C4-2B (cell line): ENCODE data around the gene MCM9.

Experiments
- H3K27ac ChIP-seq: fragments of 450-650 bp; 2 replicates; pipeline ENCODE4 v1.5.1; 2017
- CTCF ChIP-seq: fragments of 450-650 bp; conservative IDR thresholded peaks from 2 replicates; pipeline ENCODE4 v1.5.1; 2017; ENCODE audit warnings: mild to moderate bottlenecking
- ZFX ChIP-seq: fragments of 450-650 bp; IDR thresholded peaks from 2 replicates; pipeline ENCODE4 v1.6.1; 2017

Gene MCM9

GRCh38 chr6:118856301-118856700 is 78.7 kb downstream of the MCM9 start:
- TF ChIP-seq CTCF (no peak), ZFX (no peak)
- no peak overlapping the region for H3K27ac ChIP-seq

GRCh38 chr6:118853408-118853807 is 81.6 kb downstream of the MCM9 start:
- no peak overlapping the region for H3K27ac ChIP-seq
- no peak for TF ChIP-seq CTCF
- no peak for TF ChIP-seq ZFX

GRCh38 chr6:118844915-118845314 is 90.0 kb downstream of the MCM9 start:
- H3K27ac ChIP-seq = no peak overlapping the region
- TF ChIP-seq CTCF = no peak
- no peak for TF ChIP-seq ZFX

- no peak overlapping the region for H3K27ac ChIP-seq
- TF ChIP-seq ZFX = no peak
- no peak for TF ChIP-seq CTCF
Observed at GRCh38 chr6:118843685-118844390, 91.1 kb downstream of the MCM9 start.

GRCh38 chr6:118830691-118831090 is 104.3 kb downstream of the MCM9 start:
- TF ChIP-seq ZFX (no peak), CTCF (no peak)
- no peak overlapping the region for H3K27ac ChIP-seq

- H3K27ac ChIP-seq = no peak overlapping the region
- TF ChIP-seq ZFX = no peak
Observed at GRCh38 chr6:118829817-118830478, 105.0 kb downstream of the MCM9 start.

- H3K27ac ChIP-seq = no peak overlapping the region
Observed at GRCh38 chr6:118826096-118826495, 108.9 kb downstream of the MCM9 start.

More at GRCh38 chr6:118826096-118826495, 108.9 kb downstream of the MCM9 start:
- no peak for TF ChIP-seq CTCF
- TF ChIP-seq ZFX = no peak
